Activated CD4-positive, alpha-beta T cell treated with anti-CD3 and anti-CD28 coated beads for 24 hours (primary cell): ENCODE measurements around the gene TBC1D3H.
"Not testable (repeated sequence)": the region's sequence is repeated elsewhere in the genome, so short reads cannot be mapped to it uniquely, and the experiment has no call there.

ENCODE experiments used
- DNase-seq, 2 donors: peaks; one replicate each; pipeline ENCODE4 v3.0.0-alpha.2; 2020; ENCODE audit warnings: low read depth in 2 of 2

Gene TBC1D3H

DNA sequence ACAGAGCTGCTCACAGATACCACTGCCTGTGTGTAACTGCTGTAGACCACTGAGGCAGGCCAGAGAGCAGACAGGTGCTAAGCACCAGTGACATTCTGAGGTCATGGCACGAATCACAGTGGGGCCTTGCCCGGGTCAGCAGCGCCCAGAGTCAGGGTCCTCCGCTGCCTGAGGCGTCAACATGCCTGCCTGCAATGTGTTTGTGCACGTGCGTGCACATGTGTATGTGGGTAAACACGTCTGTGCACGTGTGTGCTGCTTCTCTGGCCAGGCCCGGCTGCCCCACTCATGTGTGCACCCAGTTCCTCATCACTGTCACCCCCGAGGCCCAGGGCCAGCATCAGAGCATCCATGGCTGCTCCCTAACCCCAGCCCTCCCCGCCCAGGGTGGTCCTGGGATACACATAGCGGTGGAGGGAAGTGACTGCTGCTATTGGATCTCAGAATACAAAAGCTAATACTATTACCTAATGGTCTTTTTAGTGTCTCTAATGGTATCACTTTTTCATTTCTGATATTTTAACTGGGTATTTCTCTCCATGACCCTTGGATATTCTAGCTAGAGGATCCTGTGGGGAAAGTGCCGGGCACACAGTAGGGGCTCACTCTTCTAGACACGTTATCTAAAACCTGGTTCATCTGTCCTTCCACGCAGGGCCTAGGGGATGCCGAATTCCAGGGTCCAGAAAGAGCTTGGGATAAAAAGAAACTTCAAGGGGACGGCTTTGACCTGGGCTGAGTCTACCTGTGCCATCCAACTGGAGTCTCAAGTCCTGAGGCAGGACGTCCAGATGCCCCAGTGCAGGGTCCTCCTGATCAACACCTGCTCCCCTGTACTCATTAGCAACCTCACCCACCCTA is at the start of gene TBC1D3H:
Gene TBC1D3H, minus strand, starts transcription at position 51 of the 861 bp plus-strand sequence. CDS start 1,540 bp downstream, outside the sequence.
- DNase-seq, result not testable (repeated sequence)

DNA sequence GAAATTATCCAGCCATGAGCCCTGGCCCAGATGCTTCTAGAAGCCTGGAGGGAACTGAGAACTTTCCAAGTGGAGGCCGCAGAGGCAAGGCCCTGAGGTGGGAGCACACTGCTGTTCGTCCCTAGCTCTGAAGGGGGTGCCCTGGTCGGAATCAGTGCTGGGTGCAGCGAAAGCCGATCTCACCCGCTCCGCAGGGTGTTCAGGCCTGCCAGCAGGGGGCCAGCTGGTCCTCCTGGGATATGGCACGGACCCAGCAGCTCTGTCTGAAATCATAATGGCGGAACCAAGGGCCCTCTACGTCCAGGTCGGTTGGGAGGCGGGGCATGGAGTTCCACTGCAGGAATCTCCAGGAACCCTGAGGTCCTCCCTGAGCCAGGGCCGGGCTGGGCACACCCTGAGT is 40.7 kb upstream of the TBC1D3H start:
- DNase-seq, result not testable (repeated sequence)

DNA sequence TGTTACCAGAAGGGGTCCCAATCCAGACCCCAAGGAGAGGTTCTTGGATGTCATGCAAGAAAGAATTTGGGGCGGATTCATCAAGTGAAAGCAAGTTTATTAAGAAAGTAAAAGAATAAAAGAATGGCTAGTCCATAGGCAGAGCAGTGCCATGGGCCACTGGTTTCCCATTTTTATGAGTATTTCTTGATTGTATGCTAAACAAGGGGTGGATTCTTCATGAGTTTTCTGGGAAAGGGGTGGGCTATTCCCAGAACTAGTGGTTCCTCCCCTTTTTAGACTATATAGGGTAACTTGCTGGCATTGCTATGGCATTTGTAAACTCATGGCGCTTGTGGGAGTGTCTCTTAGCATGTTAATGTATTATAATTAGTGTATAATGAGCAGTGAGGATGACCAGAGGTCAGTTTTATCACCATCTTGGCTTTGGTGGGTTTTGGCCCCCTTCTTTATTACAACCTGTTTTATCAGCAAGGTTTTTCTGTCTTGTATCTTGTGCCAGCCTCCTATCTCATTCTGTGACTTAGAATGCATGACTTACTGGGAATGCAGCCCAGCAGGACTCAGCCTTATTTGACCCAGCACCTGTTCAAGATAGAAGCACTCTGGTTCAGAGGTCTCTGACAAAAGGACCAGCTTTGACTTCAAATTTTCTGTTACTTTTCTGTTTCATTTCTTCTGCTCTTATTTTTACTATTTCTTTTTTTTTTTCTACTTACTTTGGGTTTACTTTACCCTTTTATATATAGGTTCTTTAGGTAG is 27.1 kb upstream of the TBC1D3H start:
- DNase-seq, result not testable (repeated sequence)

DNA sequence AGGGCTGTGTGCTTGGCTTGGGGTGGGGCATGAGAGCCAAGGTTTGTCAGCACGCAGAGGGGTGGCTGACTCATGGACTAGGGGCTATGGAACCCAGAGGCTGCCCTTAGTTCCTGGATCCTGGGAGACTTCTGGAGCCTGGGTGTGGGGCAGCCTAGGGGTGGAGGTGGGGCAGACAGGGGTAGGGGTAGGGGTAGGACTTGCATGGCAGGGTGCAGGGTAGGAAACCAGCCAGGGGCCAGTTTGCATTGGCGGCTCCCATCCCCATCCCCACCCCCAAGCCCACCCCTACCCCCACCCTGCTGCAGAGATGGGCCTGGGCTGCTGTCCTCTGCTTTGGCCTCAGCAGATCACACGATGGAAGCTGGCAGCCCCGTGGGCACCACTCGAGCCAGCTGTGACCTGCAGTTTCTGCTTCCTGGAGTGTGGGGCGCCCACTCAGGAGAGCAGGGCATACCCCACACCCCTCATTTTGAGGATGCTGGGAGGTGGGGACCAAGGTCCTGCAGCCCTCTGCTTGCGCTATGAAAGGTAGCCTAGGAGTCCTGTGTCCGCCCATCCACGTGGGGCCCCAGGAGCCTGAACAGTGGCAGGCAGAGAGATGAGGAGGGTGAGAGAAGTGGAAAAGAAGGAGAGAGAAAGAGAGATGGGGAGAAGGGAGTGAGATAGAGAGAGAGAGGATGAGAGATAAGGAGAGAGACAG is 2.9 kb upstream of the TBC1D3H start:
- DNase-seq, result not testable (repeated sequence)

DNA sequence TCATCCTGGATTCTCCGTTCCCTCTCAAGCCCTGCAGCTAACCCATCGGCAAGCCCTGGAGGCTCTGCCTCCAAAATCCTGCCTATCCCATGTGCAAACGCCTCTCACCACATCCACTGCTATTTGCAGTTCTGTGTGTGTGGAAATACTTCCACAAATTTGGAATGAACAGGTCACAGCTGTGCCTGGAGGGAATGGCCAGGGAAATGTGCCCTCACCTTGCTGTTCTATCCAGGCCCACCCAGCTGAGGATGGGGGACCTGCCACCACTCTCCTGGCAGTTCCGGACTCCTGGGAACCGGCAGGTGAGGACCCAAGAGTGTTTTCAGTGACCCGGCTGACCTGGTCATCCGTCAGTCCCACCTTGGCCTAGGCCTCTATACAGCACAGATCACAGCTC is 12.3 kb downstream of the TBC1D3H start:
- not testable (repeated sequence) for DNase-seq

DNA sequence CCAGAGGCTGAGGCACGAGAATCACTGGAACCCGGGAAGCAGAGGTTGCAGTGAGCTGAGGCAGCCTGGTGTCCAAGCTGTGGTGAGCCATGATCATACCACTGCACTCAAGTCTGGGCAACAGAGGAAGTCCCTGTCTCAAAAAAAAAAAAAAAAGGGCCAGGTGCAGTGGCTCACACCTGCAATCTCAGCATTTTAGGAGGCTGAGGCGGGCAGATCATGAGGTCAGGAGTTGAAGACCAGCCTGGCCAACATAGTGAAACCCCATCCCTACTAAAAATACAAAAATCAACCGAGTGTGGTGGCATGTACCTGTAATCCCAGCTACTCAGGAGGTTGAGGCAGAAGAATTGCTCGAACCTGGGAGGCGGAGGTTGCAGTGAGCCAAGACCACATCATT is 25.7 kb downstream of the TBC1D3H start:
- DNase-seq, result not testable (repeated sequence)
